Measurements from ENCODE around the gene LPIN1. TPM values are rescaled to one million over a fixed set of nuclear protein-coding genes. Genes with fewer than 3 reads are reported as not detected.

The LPIN1 gene
- total and polyA plus RNA-seq, 2 of the 8 experiments (the other 6 are each of a cell fraction or from before 2014, with no cell fraction given): 4.3 to 9.8 TPM

DNA sequence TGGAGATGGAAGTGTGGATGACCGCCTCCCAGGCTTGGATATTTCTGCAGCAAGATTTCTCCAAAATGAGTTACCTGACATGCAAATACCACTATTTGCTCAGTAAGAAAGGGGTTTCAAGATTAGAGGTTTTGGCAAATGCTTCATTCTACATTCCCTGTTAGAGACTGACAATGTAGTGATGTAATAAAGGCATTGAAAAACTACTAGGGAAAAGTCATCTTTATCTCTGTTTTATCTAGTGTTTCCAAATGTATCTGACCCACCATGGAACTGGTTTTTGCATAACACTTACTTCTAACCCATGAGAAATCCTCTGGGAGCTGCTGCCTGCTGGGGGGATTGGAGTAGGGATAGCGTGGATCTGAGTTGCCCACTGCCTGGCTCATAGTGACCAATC, 43.5 kb upstream of the LPIN1 start:
- Histone ChIP-seq H3K27ac (ENCODE audit: low read depth, low read length) (no peak overlapping the region), H2AFZ (ENCODE audit: low read length) (no peak overlapping the region), H2BK120ac (replicated peaks; ENCODE audit: low read depth, low read length) (no peak overlapping the region), H3K9ac (replicated peaks in 1 of 4; ENCODE audit: extremely low read depth in 1 of 4, low read depth in 3 of 4, low read length in 3 of 4) (no peak overlapping the region), H3K9me3 (ENCODE audit: insufficient read depth in 2 of 2, low read depth in 1 of 2, low read length in 1 of 2) (peaks cover 0 to 3% of the 10 kb centered on the region in 2 experiments; a peak in 2 of 4 replicates), H3K4me1 (replicated peaks in 1 of 4; ENCODE audit: control insufficient read depth in 3 of 4, insufficient read depth in 4 of 4, low read length in 3 of 4) (no peaks in the 10 kb centered on the region), H3K4me3 (ENCODE audit: extremely low read depth in 1 of 4, insufficient read depth in 2 of 4, low read depth in 3 of 4, low read length in 4 of 4) (no peak overlapping the region), H3K36me3 (ENCODE audit: control insufficient read depth in 2 of 4, insufficient read depth in 4 of 4, low read length in 3 of 4) (no peaks in the 10 kb centered on the region), H2BK20ac (ENCODE audit: low read length) (no peak overlapping the region), H4K91ac (replicated peaks; ENCODE audit: insufficient read length, low read length) (no peak overlapping the region), H2BK12ac (ENCODE audit: low read depth, low read length) (no peak overlapping the region), H2BK15ac (ENCODE audit: low read length) (no peak overlapping the region), H2AK5ac (ENCODE audit: low read depth, low read length) (no peak overlapping the region), H4K5ac (ENCODE audit: insufficient read length, low read depth, low read length) (no peak overlapping the region), H3K79me2 (ENCODE audit: control insufficient read depth in 1 of 2, insufficient read depth in 2 of 2, low read length in 2 of 2) (no peaks in the 10 kb centered on the region), H4K8ac (ENCODE audit: extremely low read depth, insufficient read depth, low read length) (no peak overlapping the region), H3K18ac (ENCODE audit: extremely low read depth, low read length) (no peak overlapping the region), H3K23me2 (ENCODE audit: low read depth, low read length) (no peaks in the 10 kb centered on the region), H3K23ac (ENCODE audit: insufficient read length) (no peak overlapping the region), H3K4ac (replicated peaks; ENCODE audit: insufficient read length, low read depth, low read length) (no peak overlapping the region), H3K27me3 (replicated peaks in 1 of 4; ENCODE audit: control insufficient read depth in 3 of 4, extremely low read depth in 1 of 4, insufficient read depth in 3 of 4, low read length in 3 of 4) (no peaks in the 10 kb centered on the region), H4K20me1 (replicated peaks in 1 of 2; ENCODE audit: control insufficient read depth in 1 of 2, insufficient read depth in 2 of 2, low read length in 2 of 2) (no peaks in the 10 kb centered on the region), H3K14ac (ENCODE audit: insufficient read length) (no peak overlapping the region), H3K4me2 (ENCODE audit: insufficient read depth in 1 of 2, low read depth in 2 of 2, low read length in 2 of 2) (no peak overlapping the region), H3K56ac (replicated peaks; ENCODE audit: insufficient read length, low read depth, low read length) (no peak overlapping the region), H3K79me1 (ENCODE audit: low read depth, low read length) (no peaks in the 10 kb centered on the region), H2BK5ac (ENCODE audit: low read depth, low read length) (no peak overlapping the region)
- WGBS, 2 experiments (ENCODE audit: extremely low coverage in 1 of 2, insufficient coverage in 1 of 2, insufficient read length in 1 of 2, insufficient replicate concordance in 2 of 2, low coverage in 1 of 2, low lambda C conversion rate in 2 of 2, missing lambda C conversion rate in 1 of 2): 91% methylated on average over 2 of the region's 2 CpGs; no CpG with 5 or more reads in 1 of the 2 experiments
- POLR2A ChIA-PET (ENCODE audit: partially characterized antibody): no interaction called here
- DNase-seq (ENCODE audit: low read depth in 1 of 2, low spot score in 2 of 2): no peak
- no peak for FAIRE-seq
- CTCF ChIA-PET (ENCODE audit: partially characterized antibody): interaction anchor here (0.6 to 6.9 kb wide), 7 partner anchors 10 to 81 kb away, joined by 3 to 35 read pairs (median 4); no protein-coding TSS in a partner anchor
- TF ChIP-seq SIX5 (IDR thresholded peaks at IDR 0.05; ENCODE audit: low read depth, low read length) (no peak), TAF1 (IDR thresholded peaks at IDR 0.05; ENCODE audit: low read depth, low read length) (no peak), KDM4A (IDR thresholded peaks at IDR 0.05; ENCODE audit: low read depth, low read length, severe bottlenecking) (no peak), SP1 (IDR thresholded peaks at IDR 0.05; ENCODE audit: low read depth, low read length) (no peak), SRF (IDR thresholded peaks at IDR 0.05; ENCODE audit: low read depth, low read length) (no peak), TBP (IDR thresholded peaks at IDR 0.05; ENCODE audit: low read depth, low read length) (no peak), CREB1 (IDR thresholded peaks at IDR 0.05) (no peak), TAF7 (optimal IDR thresholded peaks at IDR 0.05; ENCODE audit: borderline replicate concordance, low read depth, low read length) (no peak), NANOG (IDR thresholded peaks at IDR 0.05; ENCODE audit: insufficient read depth, low read depth, low read length, poor library complexity, severe bottlenecking) (no peak), JUND (IDR thresholded peaks at IDR 0.05; ENCODE audit: low read length) (no peak), RNF2 (IDR thresholded peaks at IDR 0.05; ENCODE audit: borderline replicate concordance, low read depth, low read length, missing control alignments, poor library complexity, severe bottlenecking) (no peak)
- TF ChIP-seq, protein P1, sequence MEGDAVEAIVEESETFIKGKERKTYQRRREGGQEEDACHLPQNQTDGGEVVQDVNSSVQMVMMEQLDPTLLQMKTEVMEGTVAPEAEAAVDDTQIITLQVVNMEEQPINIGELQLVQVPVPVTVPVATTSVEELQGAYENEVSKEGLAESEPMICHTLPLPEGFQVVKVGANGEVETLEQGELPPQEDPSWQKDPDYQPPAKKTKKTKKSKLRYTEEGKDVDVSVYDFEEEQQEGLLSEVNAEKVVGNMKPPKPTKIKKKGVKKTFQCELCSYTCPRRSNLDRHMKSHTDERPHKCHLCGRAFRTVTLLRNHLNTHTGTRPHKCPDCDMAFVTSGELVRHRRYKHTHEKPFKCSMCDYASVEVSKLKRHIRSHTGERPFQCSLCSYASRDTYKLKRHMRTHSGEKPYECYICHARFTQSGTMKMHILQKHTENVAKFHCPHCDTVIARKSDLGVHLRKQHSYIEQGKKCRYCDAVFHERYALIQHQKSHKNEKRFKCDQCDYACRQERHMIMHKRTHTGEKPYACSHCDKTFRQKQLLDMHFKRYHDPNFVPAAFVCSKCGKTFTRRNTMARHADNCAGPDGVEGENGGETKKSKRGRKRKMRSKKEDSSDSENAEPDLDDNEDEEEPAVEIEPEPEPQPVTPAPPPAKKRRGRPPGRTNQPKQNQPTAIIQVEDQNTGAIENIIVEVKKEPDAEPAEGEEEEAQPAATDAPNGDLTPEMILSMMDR (IDR thresholded peaks at IDR 0.05; ENCODE audit: control extremely low read depth in 1 of 3, insufficient read depth in 1 of 3, low read depth in 1 of 3, low read length in 3 of 3): no peak

Measured in H1 (cell line).